Astrocyte of the hippocampus (primary cell): Measurements from ENCODE around the gene ZSCAN16.

ENCODE experiments used
- DNase-seq: peaks from one replicate; pipeline ENCODE4 v3.0.0; 2011; ENCODE audit warnings: low read depth, low spot score

The ZSCAN16 gene

GRCh38 chr6:28172006-28172405 is 47.6 kb downstream of the ZSCAN16 start:
- DNase-seq = no peak

DNA sequence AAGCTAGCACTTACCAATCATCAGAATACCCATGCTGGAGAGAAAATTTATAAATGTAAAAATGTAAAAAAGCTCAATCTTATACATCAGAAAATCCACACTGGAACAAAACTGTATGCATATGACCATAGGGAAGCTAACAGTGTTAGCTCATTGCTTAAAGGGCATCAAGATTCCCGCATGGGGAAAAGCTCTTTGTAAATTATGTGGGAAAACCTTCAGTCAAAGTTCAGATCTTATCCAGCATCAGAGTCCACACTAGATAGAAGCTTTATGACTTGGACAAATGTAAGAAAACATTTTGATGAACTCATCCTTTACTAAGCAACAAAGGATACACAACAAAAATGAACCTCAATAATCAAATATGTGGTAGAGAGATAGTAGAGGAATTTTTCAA is 52.0 kb downstream of the ZSCAN16 start:
- DNase-seq = no peak
